Trophoblast cell (in vitro differentiated cells and primary cell): ENCODE measurements around the gene PRKAG1.
A peak's percentile ranks its signal among the peaks of the same experiment; 100 is the strongest.

ENCODE experiments used
- DNase-seq, 2 donors: peaks; one replicate each; pipeline ENCODE4 v3.0.0-alpha.2; 2016
- H2AFZ ChIP-seq: 2 replicates; pipeline ENCODE4 v1.6.1; 2013; ENCODE audit warnings: low read length, moderate library complexity, mild to moderate bottlenecking; ENCODE audit not compliant: insufficient read depth, poor library complexity
- H2AK5ac ChIP-seq: 2 replicates; pipeline ENCODE4 v1.6.1; 2013; ENCODE audit warnings: mild to moderate bottlenecking, low read length
- H2BK120ac ChIP-seq: 2 replicates; pipeline ENCODE4 v1.6.1; 2013; ENCODE audit warnings: low read length, mild to moderate bottlenecking, moderate library complexity; ENCODE audit not compliant: insufficient read depth, poor library complexity
- H2BK12ac ChIP-seq: 2 replicates; pipeline ENCODE4 v1.6.1; 2013; ENCODE audit warnings: mild to moderate bottlenecking, low read length, moderate library complexity
- H2BK5ac ChIP-seq: 2 replicates; pipeline ENCODE4 v1.6.1; 2013; ENCODE audit warnings: low read length, low read depth, moderate library complexity, mild to moderate bottlenecking; ENCODE audit not compliant: poor library complexity
- H3K14ac ChIP-seq: 2 replicates; pipeline ENCODE4 v1.6.1; 2013; ENCODE audit warnings: mild to moderate bottlenecking, low read length
- H3K18ac ChIP-seq: 2 replicates; pipeline ENCODE4 v1.6.1; 2013; ENCODE audit warnings: mild to moderate bottlenecking, low read length
- H3K23ac ChIP-seq: 2 replicates; pipeline ENCODE4 v1.6.1; 2013; ENCODE audit warnings: low read length
- H3K27ac ChIP-seq: 2 replicates; pipeline ENCODE4 v1.5.1; 2013; ENCODE audit warnings: low read depth, mild to moderate bottlenecking, inconsistent platforms, low read length, moderate library complexity
- H3K27me3 ChIP-seq: 2 replicates; pipeline ENCODE4 v1.6.1; 2013; ENCODE audit warnings: inconsistent platforms, mild to moderate bottlenecking, low read length, moderate library complexity; ENCODE audit not compliant: insufficient read depth
- H3K36me3 ChIP-seq, 2 experiments: 1 replicate in 1 of 2; 2 replicates in 1 of 2; pipeline ENCODE4 v1.6.1; 2013; ENCODE audit warnings: low read length in 2 of 2, mild to moderate bottlenecking in 2 of 2, moderate library complexity in 1 of 2; ENCODE audit not compliant: insufficient read depth in 2 of 2, control insufficient read depth in 1 of 2
- H3K4ac ChIP-seq: 2 replicates; pipeline ENCODE4 v1.6.1; 2013; ENCODE audit warnings: low read depth, mild to moderate bottlenecking, low read length, moderate library complexity
- H3K4me1 ChIP-seq, 2 experiments: 1 replicate in 1 of 2; 2 replicates in 1 of 2; pipeline ENCODE4 v1.6.1; 2013; ENCODE audit warnings: low read length in 2 of 2, mild to moderate bottlenecking in 2 of 2, moderate library complexity in 1 of 2; ENCODE audit not compliant: insufficient read depth in 2 of 2, control insufficient read depth in 1 of 2
- H3K4me2 ChIP-seq: 2 replicates; pipeline ENCODE4 v1.6.1; 2013; ENCODE audit warnings: inconsistent platforms, mild to moderate bottlenecking, low read length, moderate library complexity
- H3K4me3 ChIP-seq: 2 replicates; pipeline ENCODE4 v1.5.1; 2013; ENCODE audit warnings: mild to moderate bottlenecking, low read depth, low read length, inconsistent platforms
- H3K79me1 ChIP-seq: one replicate; pipeline ENCODE4 v1.6.1; 2013; ENCODE audit warnings: low read length
- H3K79me2 ChIP-seq: 2 replicates; pipeline ENCODE4 v1.6.1; 2013; ENCODE audit warnings: low read length, mild to moderate bottlenecking; ENCODE audit not compliant: control insufficient read depth, insufficient read depth, poor library complexity
- H3K9ac ChIP-seq: 2 replicates; pipeline ENCODE4 v1.6.1; 2013; ENCODE audit warnings: mild to moderate bottlenecking, low read length
- H3K9me3 ChIP-seq: 2 replicates; pipeline ENCODE4 v1.6.1; 2013; ENCODE audit warnings: low read depth, mild to moderate bottlenecking, control low read depth, inconsistent platforms, low read length; ENCODE audit not compliant: insufficient read depth
- H4K12ac ChIP-seq: 2 replicates; pipeline ENCODE4 v1.6.1; 2013; ENCODE audit warnings: low read depth, mild to moderate bottlenecking, low read length, moderate library complexity
- H4K8ac ChIP-seq: 2 replicates; pipeline ENCODE4 v1.6.1; 2013; ENCODE audit warnings: low read depth, mild to moderate bottlenecking, low read length, moderate library complexity
- H4K91ac ChIP-seq: one replicate; pipeline ENCODE4 v1.6.1; 2013; ENCODE audit warnings: low read depth, mild to moderate bottlenecking, low read length, moderate library complexity
- WGBS: extraction: QIAGEN DNeasy Blood & Tissue Kit; methylation state at CpG from one replicate; pipeline ENCODE4 v1.1.7; 2013; ENCODE audit warnings: missing lambda C conversion rate; ENCODE audit not compliant: insufficient read length, insufficient coverage; ENCODE audit errors: extremely low coverage; 5-methylcytosine and 5-hydroxymethylcytosine counted together

The PRKAG1 gene

DNA sequence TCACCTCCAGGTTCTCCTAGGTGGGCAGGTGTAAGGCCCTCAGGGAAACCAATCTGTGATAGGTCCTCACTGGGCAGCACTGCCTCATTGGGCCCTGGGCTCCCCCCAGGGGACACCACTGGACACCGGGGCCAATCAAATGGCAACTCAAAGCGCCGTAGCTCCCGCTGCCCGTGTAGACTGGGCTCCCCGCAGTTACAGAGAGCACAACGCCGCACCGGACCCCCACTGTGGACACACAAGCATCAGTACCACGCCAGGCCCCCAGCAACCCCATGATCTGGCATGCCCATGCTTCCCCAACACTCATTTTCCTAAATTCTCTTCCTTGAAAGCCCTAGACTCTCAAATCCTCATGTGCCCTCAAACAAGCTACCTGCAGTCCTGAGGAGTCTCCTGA, 35.9 kb upstream of the PRKAG1 start:
- peaks cover 54 to 63% of the 10 kb centered on the region in 2 experiments for H3K36me3 ChIP-seq
- no peak overlapping the region for H2BK5ac ChIP-seq
- peak overlapping the region; percentile 44 for H3K4ac ChIP-seq
- peaks cover 4% of the 10 kb centered on the region for H3K79me1 ChIP-seq
- H3K27me3 ChIP-seq, result no peaks in the 10 kb centered on the region
- no peak overlapping the region for H2AK5ac ChIP-seq
- no peak overlapping the region for H3K27ac ChIP-seq
- DNase-seq, result no peak
- no peak overlapping the region for H3K4me3 ChIP-seq
- H3K18ac ChIP-seq, result peak overlapping the region; percentile 22
- no peak overlapping the region for H4K91ac ChIP-seq
- peaks cover 23% of the 10 kb centered on the region for H3K79me2 ChIP-seq
- no peak overlapping the region for H3K9ac ChIP-seq
- H3K14ac ChIP-seq, result no peak overlapping the region
- H2BK12ac ChIP-seq, result no peak overlapping the region
- H3K4me2 ChIP-seq, result no peak overlapping the region
- H2BK120ac ChIP-seq, result no peak overlapping the region
- no peak overlapping the region for H4K12ac ChIP-seq
- H4K8ac ChIP-seq, result no peak overlapping the region
- no CpG with 5 or more reads among the region's 10 CpGs for WGBS
- no peak overlapping the region for H2AFZ ChIP-seq
- H3K23ac ChIP-seq, result no peak overlapping the region
- H3K4me1 ChIP-seq, result peaks cover 14 to 21% of the 10 kb centered on the region in 2 experiments
- no peaks in the 10 kb centered on the region for H3K9me3 ChIP-seq

DNA sequence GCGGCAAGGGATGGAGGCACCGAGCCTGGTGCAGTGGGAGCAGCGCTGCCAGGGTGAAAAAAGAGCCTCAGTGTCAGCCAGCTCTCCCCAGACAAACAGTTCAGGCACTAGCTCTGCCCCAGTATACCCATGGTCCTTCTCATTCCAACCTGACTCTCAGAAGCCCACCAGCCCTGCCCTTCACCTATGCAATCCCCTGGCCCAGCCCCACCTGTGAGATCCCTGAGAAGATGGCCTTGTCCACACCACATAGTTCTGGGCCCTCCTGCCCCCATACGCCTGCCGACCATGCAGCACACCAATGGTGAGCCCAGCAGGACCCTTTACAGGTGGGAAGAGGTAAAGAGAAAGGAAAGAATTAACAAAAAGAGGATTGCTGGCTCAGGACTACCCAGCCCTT, 35.5 kb upstream of the PRKAG1 start:
- WGBS, result no CpG with 5 or more reads among the region's 5 CpGs
- no peaks in the 10 kb centered on the region for H3K9me3 ChIP-seq
- no peak overlapping the region for H3K14ac ChIP-seq

DNA sequence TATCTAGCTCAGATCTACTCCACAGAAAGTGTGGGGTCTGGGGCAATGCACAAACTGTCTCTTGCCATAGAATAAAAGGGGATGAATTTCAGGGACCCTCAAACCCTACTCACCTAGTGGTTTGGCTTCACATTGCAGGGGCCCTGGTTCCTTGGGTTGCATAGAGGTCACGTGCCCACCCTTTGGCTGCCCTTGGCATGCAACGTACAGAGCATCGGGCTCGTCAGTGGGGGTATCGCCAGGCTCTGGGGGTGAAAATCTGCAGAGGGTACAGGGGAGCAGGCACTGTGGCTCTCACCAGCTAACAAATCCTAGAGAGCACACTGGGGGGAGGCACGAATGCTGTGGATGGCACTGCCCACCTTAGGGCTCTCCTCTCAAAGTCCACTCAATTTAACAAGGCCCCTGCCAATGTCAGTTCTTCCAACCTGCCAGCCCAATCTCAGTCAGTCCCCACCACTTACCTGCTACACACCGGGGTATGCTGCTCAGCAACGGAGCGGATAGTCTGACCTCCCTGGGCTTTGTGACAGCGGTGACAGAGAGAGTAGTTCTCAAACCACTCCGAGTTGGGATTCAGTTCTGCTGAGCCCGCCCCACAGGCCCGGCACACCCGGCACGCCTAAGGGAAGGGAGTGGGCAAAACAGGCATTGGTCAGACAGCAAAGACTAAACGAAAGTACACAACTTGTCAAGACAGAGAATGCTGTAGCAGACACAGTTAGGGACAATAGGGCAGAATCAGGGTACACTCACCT, 34.1 kb upstream of the PRKAG1 start:
- Histone ChIP-seq H3K23ac (no peak overlapping the region), H2BK12ac (no peak overlapping the region), H3K9ac (no peak overlapping the region), H3K79me1 (no peaks in the 10 kb centered on the region), H4K91ac (no peak overlapping the region), H2BK5ac (no peak overlapping the region), H3K4ac (no peak overlapping the region), H3K4me1 (peaks cover 4 to 11% of the 10 kb centered on the region in 2 experiments), H2BK120ac (no peak overlapping the region), H3K79me2 (peaks cover 5% of the 10 kb centered on the region), H3K27me3 (no peaks in the 10 kb centered on the region), H2AK5ac (no peak overlapping the region), H2AFZ (no peak overlapping the region), H4K8ac (no peak overlapping the region), H3K27ac (no peak overlapping the region), H3K18ac (no peak overlapping the region), H3K36me3 (peaks cover 66 to 79% of the 10 kb centered on the region in 2 experiments), H3K9me3 (no peaks in the 10 kb centered on the region), H3K4me2 (no peak overlapping the region), H4K12ac (no peak overlapping the region), H3K14ac (no peak overlapping the region), H3K4me3 (no peak overlapping the region)
- WGBS, result no CpG with 5 or more reads among the region's 16 CpGs
- DNase-seq, result no peak

More for the DNA sequence above, 35.5 kb upstream of the PRKAG1 start:
- peaks cover 19% of the 10 kb centered on the region for H3K79me2 ChIP-seq
- no peak overlapping the region for H3K27ac ChIP-seq
- H3K4me3 ChIP-seq, result no peak overlapping the region
- no peak overlapping the region for H3K9ac ChIP-seq
- H3K36me3 ChIP-seq, result peaks cover 57 to 67% of the 10 kb centered on the region in 2 experiments
- H3K23ac ChIP-seq, result no peak overlapping the region
- H4K91ac ChIP-seq, result no peak overlapping the region
- peaks cover 14 to 21% of the 10 kb centered on the region in 2 experiments for H3K4me1 ChIP-seq
- H3K18ac ChIP-seq, result peak overlapping the region; percentile 17
- H4K8ac ChIP-seq, result no peak overlapping the region
- H4K12ac ChIP-seq, result no peak overlapping the region
- DNase-seq, result no peak
- H3K4ac ChIP-seq, result no peak overlapping the region
- H2BK120ac ChIP-seq, result no peak overlapping the region
- H2AFZ ChIP-seq, result no peak overlapping the region
- no peaks in the 10 kb centered on the region for H3K27me3 ChIP-seq
- H2AK5ac ChIP-seq, result no peak overlapping the region
- H2BK12ac ChIP-seq, result no peak overlapping the region
- no peak overlapping the region for H3K4me2 ChIP-seq
- H2BK5ac ChIP-seq, result no peak overlapping the region
- no peaks in the 10 kb centered on the region for H3K79me1 ChIP-seq

DNA sequence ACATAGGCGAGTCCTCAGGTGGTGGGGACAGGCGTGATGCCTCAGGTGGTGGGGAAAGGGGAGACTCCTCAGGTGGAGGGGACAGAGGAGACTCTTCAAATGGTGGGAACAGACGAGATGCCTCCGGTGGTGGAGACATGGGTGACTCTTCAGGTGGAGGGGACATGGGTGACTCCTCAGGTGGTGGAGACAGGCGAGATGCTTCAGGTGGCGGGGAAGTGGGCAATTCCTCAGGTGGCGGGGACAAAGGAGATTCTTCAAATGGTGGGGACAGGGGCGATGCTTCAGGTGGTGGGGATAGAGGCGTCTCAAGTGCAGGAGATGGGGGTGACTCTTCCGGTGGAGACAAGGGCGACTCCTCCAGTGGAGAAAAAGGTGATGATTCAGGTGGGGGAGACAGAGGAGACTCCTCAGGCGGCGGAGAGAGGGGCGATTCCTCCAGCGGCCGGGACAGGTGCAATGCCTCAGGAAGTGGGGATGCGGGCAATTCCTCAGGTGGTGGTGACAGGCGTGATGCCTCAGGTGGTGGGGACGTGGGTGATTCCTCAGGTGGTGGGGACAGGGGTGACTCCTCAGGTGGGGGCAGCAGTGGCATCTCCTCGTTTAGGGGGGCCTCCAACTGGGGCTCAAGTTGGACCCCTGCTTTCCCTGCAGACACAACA, 33.3 kb upstream of the PRKAG1 start:
- Histone ChIP-seq H2AFZ (no peak overlapping the region), H3K79me1 (no peaks in the 10 kb centered on the region), H3K14ac (no peak overlapping the region), H3K9ac (no peak overlapping the region), H3K4me1 (peaks cover 0 to 4% of the 10 kb centered on the region in 2 experiments), H2AK5ac (no peak overlapping the region), H3K79me2 (peaks cover 2% of the 10 kb centered on the region), H4K12ac (no peak overlapping the region), H3K27me3 (no peaks in the 10 kb centered on the region), H3K4ac (no peak overlapping the region), H2BK12ac (no peak overlapping the region), H3K9me3 (no peaks in the 10 kb centered on the region), H3K4me3 (no peak overlapping the region), H3K18ac (no peak overlapping the region), H3K4me2 (no peak overlapping the region), H2BK5ac (no peak overlapping the region), H2BK120ac (no peak overlapping the region), H3K23ac (no peak overlapping the region), H4K91ac (no peak overlapping the region), H3K27ac (no peak overlapping the region), H4K8ac (no peak overlapping the region), H3K36me3 (peaks cover 68 to 85% of the 10 kb centered on the region in 2 experiments)
- no CpG with 5 or more reads among the region's 20 CpGs for WGBS
- no peak for DNase-seq
